HCT116 (cell line): ENCODE measurements around the gene ERGIC2. TPM values are rescaled to one million over a fixed set of nuclear protein-coding genes. Genes with fewer than 3 reads are reported as not detected.
"Not testable (repeated sequence)": the region's sequence is repeated elsewhere in the genome, so short reads cannot be mapped to it uniquely, and the experiment has no call there.

ENCODE experiments used
- ATAC-seq: fragments of 200-7000 bp; cut with Tn5 transposase; 2 replicates; pipeline ENCODE4 v1.9.1; 2020; ENCODE audit warnings: mild to moderate bottlenecking, moderate library complexity
- BruUV-seq: library from RNA; stranded (reverse); fragments of 400-500 nt; replicated peaks from 2 replicates; lab custom pipeline; 2021; lab: Mats Ljungman, UMichigan
- CTCF ChIA-PET: fragments of 300-600 bp; sonication (Branson Sonifier 250); formaldehyde crosslinking; loops from one replicate; lab custom pipeline; 2021; ENCODE audit warnings: antibody characterized with exemption; lab: Charles Lee
- POLR2A ChIA-PET: fragments of 300-600, 350-600 bp; sonication (Branson Sonifier 250); formaldehyde crosslinking; loops from one replicate; lab custom pipeline; 2021; ENCODE audit warnings: antibody characterized with exemption; lab: Charles Lee
- RAD21 ChIA-PET, 2 experiments: fragments of 300-600 bp; sonication (Branson Sonifier 250); formaldehyde crosslinking; loops; one replicate each; lab custom pipeline; 2023; ENCODE audit warnings: low total read pairs in 2 of 2; ENCODE audit not compliant: uncharacterized antibody in 2 of 2, unreplicated experiment in 2 of 2, low non-redundant PET in 1 of 2; lab: Charles Lee
- DNase-seq: peaks from one replicate; pipeline ENCODE4 v3.0.0-alpha.2; 2010; ENCODE audit warnings: low read depth, low spot score
- H2AFZ ChIP-seq: fragments of 200-600 bp; shearing (Covaris generic), sonication (generic); 2 replicates; pipeline ENCODE4 v1.6.1; 2017; ENCODE audit warnings: low read depth, mixed run types, mixed read lengths, antibody characterized with exemption, low read length; ENCODE audit not compliant: poor library complexity, severe bottlenecking
- H3K27ac ChIP-seq: 2 replicates; pipeline ENCODE4 v1.5.1; 2012; ENCODE audit warnings: low read depth, low read length
- H3K27me3 ChIP-seq: fragments of 200-600 bp; sonication (generic); 2 replicates; pipeline ENCODE4 v1.6.1; 2016; ENCODE audit warnings: mixed run types, low read length, mixed read lengths; ENCODE audit not compliant: insufficient read depth
- H3K36me3 ChIP-seq, 2 experiments: fragments of 200-500 bp in 1 of 2; fragments of 200-600 bp in 1 of 2; sonication (Bioruptor generic) in 1 of 2; sonication (generic) in 1 of 2; 2 replicates each; pipeline versions ENCODE4 v1.5.1 to v1.6.1; 2014 to 2016; ENCODE audit warnings: low read length in 2 of 2, inconsistent platforms in 1 of 2, mixed read lengths in 1 of 2, mixed run types in 1 of 2; ENCODE audit not compliant: insufficient read depth in 2 of 2, control insufficient read depth in 1 of 2
- H3K4me1 ChIP-seq, 2 experiments: fragments of 200-600 bp in 1 of 2; sonication (generic) in 1 of 2; 2 replicates each; pipeline versions ENCODE4 v1.5.1 to v1.6.1; 2012 to 2017; ENCODE audit warnings: low read length in 2 of 2, inconsistent platforms in 1 of 2, mild to moderate bottlenecking in 1 of 2, mixed read lengths in 1 of 2, mixed run types in 1 of 2, moderate library complexity in 1 of 2; ENCODE audit not compliant: insufficient read depth in 2 of 2, control insufficient read depth in 1 of 2
- H3K4me2 ChIP-seq: fragments of 200-600 bp; sonication (generic); 2 replicates; pipeline ENCODE4 v1.6.1; 2017; ENCODE audit warnings: mixed run types, low read length, mixed read lengths
- H3K4me3 ChIP-seq, 2 experiments: fragments of 200-600 bp in 1 of 2; sonication (generic) in 1 of 2; replicated peaks in 1 of 2; 2 replicates each; pipeline ENCODE4 v1.5.1; 2011 to 2016; ENCODE audit warnings: low read length in 2 of 2, control low read depth in 1 of 2, low read depth in 1 of 2, mild to moderate bottlenecking in 1 of 2, mixed read lengths in 1 of 2, mixed run types in 1 of 2
- H3K79me2 ChIP-seq: fragments of 200-600 bp; sonication (generic); 2 replicates; pipeline ENCODE4 v1.6.1; 2017; ENCODE audit warnings: mild to moderate bottlenecking, mixed run types, low read length, moderate library complexity, mixed read lengths; ENCODE audit not compliant: insufficient read depth
- H3K9ac ChIP-seq: fragments of 200-600 bp; sonication (generic); 2 replicates; pipeline ENCODE4 v1.6.1; 2016; ENCODE audit warnings: low read length, mixed read lengths
- H3K9me2 ChIP-seq: fragments of 200-600 bp; sonication (generic), shearing (Covaris generic); 2 replicates; pipeline ENCODE4 v1.6.1; 2017; ENCODE audit warnings: mixed run types, mild to moderate bottlenecking, moderate library complexity; ENCODE audit not compliant: insufficient read depth
- H3K9me3 ChIP-seq, 2 experiments: fragments of 200-500 bp in 1 of 2; fragments of 200-600 bp in 1 of 2; sonication (Bioruptor generic) in 1 of 2; sonication (generic) in 1 of 2; 2 replicates each; pipeline ENCODE4 v1.6.1; 2014 to 2017; ENCODE audit warnings: low read length in 2 of 2, mixed read lengths in 2 of 2, inconsistent platforms in 1 of 2, low read depth in 1 of 2, mild to moderate bottlenecking in 1 of 2, mixed run types in 1 of 2, moderate library complexity in 1 of 2; ENCODE audit not compliant: control insufficient read depth in 1 of 2, insufficient read depth in 1 of 2
- H4K20me1 ChIP-seq: fragments of 200-600 bp; sonication (generic), shearing (Covaris generic); 2 replicates; pipeline ENCODE4 v1.6.1; 2017; ENCODE audit warnings: mixed run types, mild to moderate bottlenecking, moderate library complexity; ENCODE audit not compliant: insufficient read depth
- EGR1 ChIP-seq: IDR thresholded peaks from 2 replicates; pipeline ENCODE4 v1.6.1; 2012; ENCODE audit warnings: low read depth
- EZH2 ChIP-seq: fragments of 200-600 bp; sonication (generic); IDR thresholded peaks from 2 replicates; pipeline ENCODE4 v1.6.1; 2017; ENCODE audit warnings: antibody characterized with exemption, mixed run types
- EZH2phosphoT487 ChIP-seq: fragments of 200-600 bp; IDR thresholded peaks from 2 replicates; pipeline ENCODE4 v1.6.1; 2018; ENCODE audit warnings: antibody characterized with exemption, borderline replicate concordance
- POLR2AphosphoS5 ChIP-seq: IDR thresholded peaks from 2 replicates; pipeline ENCODE4 v1.6.1; 2011; ENCODE audit warnings: mild to moderate bottlenecking, low read depth, low read length, moderate library complexity
- RAD21 ChIP-seq: IDR thresholded peaks from 2 replicates; pipeline ENCODE4 v1.6.1; 2012; ENCODE audit warnings: low read depth, mild to moderate bottlenecking
- SIN3A ChIP-seq: IDR thresholded peaks from 2 replicates; pipeline ENCODE4 v1.6.1; 2012; ENCODE audit warnings: low read depth
- SP1 ChIP-seq: IDR thresholded peaks from 2 replicates; pipeline ENCODE4 v1.6.1; 2012; ENCODE audit warnings: low read depth
- SRF ChIP-seq: IDR thresholded peaks from 2 replicates; pipeline ENCODE4 v1.6.1; 2012; ENCODE audit warnings: low read depth
- YY1 ChIP-seq: IDR thresholded peaks from 2 replicates; pipeline ENCODE4 v1.6.1; 2011; ENCODE audit warnings: low read length, low read depth, moderate library complexity, mild to moderate bottlenecking; ENCODE audit not compliant: insufficient replicate concordance; ENCODE audit errors: extremely low read depth
- ZFX ChIP-seq: fragments of 450-650 bp; IDR thresholded peaks from 2 replicates; pipeline ENCODE4 v1.6.1; 2017
- intact Hi-C: fragments of 100-400 bp; cut with micrococcal nuclease; formaldehyde crosslinking; loops from 2 replicates; pipeline ENCODE4 v1.10.0; 2022
- total RNA-seq: library from RNA; stranded (reverse); gene quantifications from one replicate; pipeline ENCODE4 v1.2.1, GENCODE V29; 2021; ENCODE audit not compliant: unreplicated experiment
- TF ChIP-seq, protein P1 (sequence below): IDR thresholded peaks from 2 replicates; pipeline ENCODE4 v1.6.1; 2012
- TF ChIP-seq, protein P2 (sequence below), 3 experiments: fragments of 200-600 bp in 1 of 3; sonication (generic) in 1 of 3; IDR thresholded peaks in 2 of 3; conservative IDR thresholded peaks in 1 of 3; 2 replicates each; pipeline ENCODE4 v1.5.1; 2012 to 2017; ENCODE audit warnings: low read depth in 2 of 3, low read length in 2 of 3, antibody characterized with exemption in 1 of 3, borderline replicate concordance in 1 of 3, control low read depth in 1 of 3, mild to moderate bottlenecking in 1 of 3, mixed read lengths in 1 of 3, mixed run types in 1 of 3, moderate library complexity in 1 of 3; ENCODE audit not compliant: insufficient read depth in 1 of 3

ERGIC2 gene
- total RNA-seq, 1 experiment from 2014 or later, result 71.1 TPM

DNA sequence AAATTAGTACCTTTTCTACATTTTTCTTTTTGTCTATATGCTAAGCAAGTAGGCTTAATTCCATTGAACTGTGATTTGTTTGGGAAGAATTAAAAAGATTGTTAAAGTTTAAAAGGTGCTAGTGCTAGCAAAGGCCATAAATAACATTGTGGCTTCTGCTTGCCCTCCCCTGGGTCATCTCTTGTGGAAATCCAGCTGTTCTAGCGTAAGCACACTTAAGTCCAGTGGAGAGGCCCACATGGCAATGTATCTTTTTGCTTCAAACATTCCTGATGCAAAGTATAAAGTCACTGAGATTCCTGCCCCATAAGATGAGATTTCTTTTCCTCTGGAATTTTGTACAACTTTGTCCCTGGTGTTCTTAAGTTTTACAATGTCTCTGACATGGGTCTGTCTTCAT is 14.4 kb upstream of the ERGIC2 start:
- POLR2A ChIA-PET, result no interaction called here
- RAD21 ChIA-PET, result no interaction called here
- Histone ChIP-seq H4K20me1 (no peaks in the 10 kb centered on the region), H3K9me2 (no peaks in the 10 kb centered on the region), H3K36me3 (no peaks in the 10 kb centered on the region), H3K79me2 (no peaks in the 10 kb centered on the region), H3K4me1 (no peaks in the 10 kb centered on the region), H3K9ac (no peak overlapping the region), H3K27ac (no peak overlapping the region), H2AFZ (no peak overlapping the region)
- no peak for ATAC-seq
- intact Hi-C loops, result no loop called here
- no peak for DNase-seq
- BruUV-seq, result no TSS peak
- no peak for TF ChIP-seq YY1
- TF ChIP-seq EZH2, result no peak
- TF ChIP-seq EGR1, result no peak
- TF ChIP-seq SP1, result no peak
- no peak for TF ChIP-seq ZFX
- no peak for TF ChIP-seq EZH2phosphoT487
- TF ChIP-seq SRF, result no peak
- TF ChIP-seq, protein P1, sequence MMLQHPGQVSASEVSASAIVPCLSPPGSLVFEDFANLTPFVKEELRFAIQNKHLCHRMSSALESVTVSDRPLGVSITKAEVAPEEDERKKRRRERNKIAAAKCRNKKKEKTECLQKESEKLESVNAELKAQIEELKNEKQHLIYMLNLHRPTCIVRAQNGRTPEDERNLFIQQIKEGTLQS, result no peak
- TF ChIP-seq POLR2AphosphoS5, result no peak
- TF ChIP-seq SIN3A, result no peak
- no peak for TF ChIP-seq RAD21
- TF ChIP-seq, protein P2, sequence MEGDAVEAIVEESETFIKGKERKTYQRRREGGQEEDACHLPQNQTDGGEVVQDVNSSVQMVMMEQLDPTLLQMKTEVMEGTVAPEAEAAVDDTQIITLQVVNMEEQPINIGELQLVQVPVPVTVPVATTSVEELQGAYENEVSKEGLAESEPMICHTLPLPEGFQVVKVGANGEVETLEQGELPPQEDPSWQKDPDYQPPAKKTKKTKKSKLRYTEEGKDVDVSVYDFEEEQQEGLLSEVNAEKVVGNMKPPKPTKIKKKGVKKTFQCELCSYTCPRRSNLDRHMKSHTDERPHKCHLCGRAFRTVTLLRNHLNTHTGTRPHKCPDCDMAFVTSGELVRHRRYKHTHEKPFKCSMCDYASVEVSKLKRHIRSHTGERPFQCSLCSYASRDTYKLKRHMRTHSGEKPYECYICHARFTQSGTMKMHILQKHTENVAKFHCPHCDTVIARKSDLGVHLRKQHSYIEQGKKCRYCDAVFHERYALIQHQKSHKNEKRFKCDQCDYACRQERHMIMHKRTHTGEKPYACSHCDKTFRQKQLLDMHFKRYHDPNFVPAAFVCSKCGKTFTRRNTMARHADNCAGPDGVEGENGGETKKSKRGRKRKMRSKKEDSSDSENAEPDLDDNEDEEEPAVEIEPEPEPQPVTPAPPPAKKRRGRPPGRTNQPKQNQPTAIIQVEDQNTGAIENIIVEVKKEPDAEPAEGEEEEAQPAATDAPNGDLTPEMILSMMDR (IDR thresholded peaks at IDR 0.05 in 2 of 3, conservative IDR thresholded peaks at IDR 0.05 in 1 of 3; ENCODE audit: borderline replicate concordance in 1 of 3, insufficient read depth in 1 of 3, low read depth in 2 of 3, low read length in 2 of 3), result no peak
- TF ChIP-seq, all 23 proteins: peak for 0
- H3K4me3 ChIP-seq, result no peak overlapping the region
- CTCF ChIA-PET, result no interaction called here
- H3K4me2 ChIP-seq, result no peak overlapping the region
- H3K27me3 ChIP-seq, result no peaks in the 10 kb centered on the region
- H3K9me3 ChIP-seq, result no peaks in the 10 kb centered on the region

DNA sequence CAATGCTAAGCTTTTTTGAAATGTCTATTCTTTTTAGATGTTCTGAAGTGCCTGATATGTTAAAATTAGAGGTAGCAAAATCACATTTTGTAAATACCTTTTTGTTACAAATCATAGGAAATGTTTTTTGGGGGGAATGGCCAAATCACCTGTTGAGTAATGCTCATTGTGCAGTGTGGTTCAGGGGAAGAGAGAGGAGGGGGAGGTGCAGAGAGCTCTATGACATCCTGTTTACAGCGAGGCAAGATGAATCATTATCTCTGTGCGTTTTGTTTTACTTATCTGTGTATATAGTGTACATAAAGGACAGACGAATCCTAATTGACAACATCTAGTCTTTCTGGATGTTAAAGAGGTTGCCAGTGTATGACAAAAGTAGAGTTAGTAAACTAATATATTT is 9.4 kb upstream of the ERGIC2 start:
- DNase-seq, H4K20me1 ChIP-seq, intact Hi-C loops, H3K4me3 ChIP-seq, H3K4me1 ChIP-seq, H2AFZ ChIP-seq, H3K27ac ChIP-seq, H3K9me2 ChIP-seq, H3K79me2 ChIP-seq, H3K9ac ChIP-seq, H3K27me3 ChIP-seq, H3K9me3 ChIP-seq, CTCF ChIA-PET, ATAC-seq, POLR2A ChIA-PET, H3K36me3 ChIP-seq, H3K4me2 ChIP-seq, BruUV-seq, RAD21 ChIA-PET: not testable (repeated sequence)
